Keratinocyte (primary cell): ENCODE measurements around the gene PRKN. TPM values are rescaled to one million over a fixed set of nuclear protein-coding genes. Genes with fewer than 3 reads are reported as not detected.

Experiments used
- DNase-seq: peaks from one replicate; pipeline ENCODE4 v3.0.0-alpha.2; 2011; ENCODE audit warnings: low read depth, missing footprints, low spot score
- FAIRE-seq: peaks from 2 replicates; lab custom pipeline; 2011; peaks lifted over from hg19 to GRCh38; lab: Jason Lieb, UNC
- H2AFZ ChIP-seq: 2 replicates; pipeline ENCODE4 v1.6.0; 2012; ENCODE audit warnings: low read length, control low read depth, inconsistent platforms; ENCODE audit not compliant: control insufficient read depth
- H3K27ac ChIP-seq: 2 replicates; pipeline ENCODE4 v1.5.1; 2011; ENCODE audit warnings: low read length; ENCODE audit not compliant: control insufficient read depth, insufficient read depth
- H3K27me3 ChIP-seq: 3 replicates; pipeline ENCODE4 v1.6.0; 2011; ENCODE audit warnings: low read length; ENCODE audit not compliant: control insufficient read depth, insufficient read depth; ENCODE audit errors: extremely low read depth
- H3K36me3 ChIP-seq, 2 experiments: 2 replicates in 1 of 2; 3 replicates in 1 of 2; pipeline ENCODE4 v1.5.1; 2011; ENCODE audit warnings: low read length in 2 of 2, mild to moderate bottlenecking in 1 of 2; ENCODE audit not compliant: control insufficient read depth in 2 of 2, insufficient read depth in 2 of 2; ENCODE audit errors: extremely low read depth in 1 of 2
- H3K4me1 ChIP-seq: 3 replicates; pipeline ENCODE4 v1.5.1; 2011; ENCODE audit warnings: low read length; ENCODE audit not compliant: control insufficient read depth, insufficient read depth; ENCODE audit errors: extremely low read depth
- H3K4me2 ChIP-seq: 3 replicates; pipeline ENCODE4 v1.6.0; 2011; ENCODE audit warnings: low read depth, low read length; ENCODE audit not compliant: control insufficient read depth, insufficient read depth; ENCODE audit errors: extremely low read depth
- H3K4me3 ChIP-seq, 3 experiments: fragments of 200-600 bp in 1 of 3; sonication (generic) in 1 of 3; 2 replicates in 2 of 3; 3 replicates in 1 of 3; pipeline ENCODE4 v1.5.1; 2011 to 2016; ENCODE audit warnings: low read length in 3 of 3, mild to moderate bottlenecking in 3 of 3, control low read depth in 2 of 3, inconsistent platforms in 1 of 3, low read depth in 1 of 3, mixed read lengths in 1 of 3, mixed run types in 1 of 3, moderate library complexity in 1 of 3; ENCODE audit not compliant: control insufficient read depth in 2 of 3, insufficient read depth in 2 of 3; ENCODE audit errors: extremely low read depth in 1 of 3
- H3K79me2 ChIP-seq: 2 replicates; pipeline ENCODE4 v1.6.0; 2012; ENCODE audit warnings: low read length; ENCODE audit not compliant: control insufficient read depth, insufficient read depth
- H3K9ac ChIP-seq: 3 replicates; pipeline ENCODE4 v1.6.0; 2011; ENCODE audit warnings: low read length; ENCODE audit not compliant: control insufficient read depth, insufficient read depth; ENCODE audit errors: extremely low read depth
- H3K9me1 ChIP-seq: 3 replicates; pipeline ENCODE4 v1.6.0; 2011; ENCODE audit warnings: low read length; ENCODE audit not compliant: control insufficient read depth, insufficient read depth; ENCODE audit errors: extremely low read depth
- H3K9me3 ChIP-seq: 2 replicates; pipeline ENCODE4 v1.5.1; 2012; ENCODE audit warnings: low read depth, low read length; ENCODE audit not compliant: control insufficient read depth
- H4K20me1 ChIP-seq: 3 replicates; pipeline ENCODE4 v1.6.0; 2011; ENCODE audit warnings: low read length; ENCODE audit not compliant: control insufficient read depth, insufficient read depth; ENCODE audit errors: extremely low read depth
- CTCF ChIP-seq, 3 experiments: IDR thresholded peaks in 1 of 3; conservative IDR thresholded peaks in 1 of 3; optimal IDR thresholded peaks in 1 of 3; 2 replicates in 2 of 3; 3 replicates in 1 of 3; pipeline versions ENCODE3 to v1.5.1; 2011; ENCODE audit warnings: low read length in 3 of 3, mild to moderate bottlenecking in 3 of 3, moderate library complexity in 2 of 3, control low read depth in 1 of 3, inconsistent platforms in 1 of 3; ENCODE audit not compliant: insufficient read depth in 2 of 3; ENCODE audit errors: extremely low read depth in 1 of 3
- EZH2 ChIP-seq: IDR thresholded peaks from one replicate; pipeline ENCODE4 v1.6.1; 2012; ENCODE audit warnings: inconsistent platforms, mild to moderate bottlenecking, low read length, moderate library complexity
- dilution Hi-C: fragments of 300-500 bp; cut with MboI; formaldehyde crosslinking; loops from one replicate; pipeline ENCODE4 v1.7.0; 2020; ENCODE audit warnings: low sequenced_read_pairs; ENCODE audit not compliant: extremely low pct_ligation_motif_present
- polyA plus RNA-seq, 5 experiments: library from polyadenylated mRNA; depleted of rRNA in 3 of 5; stranded (reverse) in 3 of 5; stranded (forward) in 1 of 5; unstranded in 1 of 5; fragments of >200 nt; gene quantifications; 1 replicate in 1 of 5; 2 replicates in 3 of 5; 3 replicates in 1 of 5; pipeline versions ENCODE4 v1.2.1 to v1.2.3, GENCODE V29; 2011 to 2012; ENCODE audit warnings: missing spikeins in 2 of 5, low read depth in 1 of 5, low replicate concordance in 1 of 5

Gene PRKN
- polyA plus RNA-seq, 1 donor (not counting 4 experiments of a cell fraction or from before 2014, with no cell fraction given), result 0.67 TPM

GRCh38 chr6:162219266-162219665 is 508.3 kb downstream of the PRKN start:
- Histone ChIP-seq H2AFZ (no peak overlapping the region), H3K4me1 (no peaks in the 10 kb centered on the region), H3K36me3 (no peaks in the 10 kb centered on the region), H3K27me3 (no peaks in the 10 kb centered on the region), H3K9me3 (no peaks in the 10 kb centered on the region), H3K4me2 (no peak overlapping the region), H4K20me1 (no peaks in the 10 kb centered on the region), H3K27ac (no peak overlapping the region), H3K9ac (no peak overlapping the region), H3K4me3 (no peak overlapping the region), H3K9me1 (no peaks in the 10 kb centered on the region), H3K79me2 (no peaks in the 10 kb centered on the region)
- DNase-seq (no peak), FAIRE-seq (no peak)
- dilution Hi-C loops, result no loop called here
- TF ChIP-seq CTCF (optimal IDR thresholded peaks at IDR 0.05 in 1 of 3, IDR thresholded peaks at IDR 0.05 in 1 of 3, conservative IDR thresholded peaks at IDR 0.05 in 1 of 3; ENCODE audit: extremely low read depth in 1 of 3, insufficient read depth in 2 of 3, low read length in 3 of 3) (no peak), EZH2 (no peak)

GRCh38 chr6:162217811-162218493 is 509.6 kb downstream of the PRKN start:
- Histone ChIP-seq H3K79me2 (no peaks in the 10 kb centered on the region), H3K9me1 (no peaks in the 10 kb centered on the region), H3K27me3 (no peaks in the 10 kb centered on the region), H2AFZ (no peak overlapping the region), H3K36me3 (no peaks in the 10 kb centered on the region), H3K27ac (no peak overlapping the region), H4K20me1 (no peaks in the 10 kb centered on the region), H3K9ac (no peak overlapping the region), H3K4me1 (no peaks in the 10 kb centered on the region), H3K4me3 (no peak overlapping the region), H3K4me2 (no peak overlapping the region), H3K9me3 (no peaks in the 10 kb centered on the region)
- TF ChIP-seq EZH2, result no peak
- TF ChIP-seq CTCF (optimal IDR thresholded peaks at IDR 0.05 in 1 of 3, IDR thresholded peaks at IDR 0.05 in 1 of 3, conservative IDR thresholded peaks at IDR 0.05 in 1 of 3; ENCODE audit: extremely low read depth in 1 of 3, insufficient read depth in 2 of 3, low read length in 3 of 3), result no peak
- dilution Hi-C loops, result no loop called here
- FAIRE-seq (no peak), DNase-seq (no peak)
